Activated CD8-positive, alpha-beta T cell treated with anti-CD3 and anti-CD28 coated beads, Interleukin-2, amount 10 ng/mL, durations not matched to agents 7 days and 5 days (primary cell): Measurements from ENCODE around the gene ASTN2. TPM values are rescaled to one million over a fixed set of nuclear protein-coding genes. Genes with fewer than 3 reads are reported as not detected.

Experiments used
- ATAC-seq: fragments of 150-1000 bp; cut with Tn5 transposase; one replicate; pipeline ENCODE4 v1.10.0; 2021; ENCODE audit warnings: moderate library complexity
- CTCF ChIA-PET: fragments of 350-600 bp; sonication (Branson Sonifier 250); formaldehyde crosslinking; loops from one replicate; lab custom pipeline; 2021; ENCODE audit warnings: antibody characterized with exemption; lab: Charles Lee
- POLR2A ChIA-PET: fragments of 350-600 bp; sonication (Branson Sonifier 250); formaldehyde crosslinking; loops from one replicate; lab custom pipeline; 2021; ENCODE audit warnings: antibody characterized with exemption; lab: Charles Lee
- DNase-seq: peaks from one replicate; pipeline ENCODE4 v3.0.0-alpha.2; 2020
- H3K27ac Mint-ChIP-seq: one replicate; pipeline ENCODE4 v1.8.0; 2021; ENCODE audit warnings: mild to moderate bottlenecking, mixed read lengths
- H3K27me3 Mint-ChIP-seq: one replicate; pipeline ENCODE4 v1.8.0; 2021; ENCODE audit warnings: low read depth, mixed read lengths
- H3K36me3 Mint-ChIP-seq: one replicate; pipeline ENCODE4 v1.8.0; 2021; ENCODE audit warnings: low read depth, mixed read lengths
- H3K4me1 Mint-ChIP-seq: one replicate; pipeline ENCODE4 v1.8.0; 2021; ENCODE audit warnings: low read depth, mixed read lengths
- H3K4me3 Mint-ChIP-seq: one replicate; pipeline ENCODE4 v1.8.0; 2021; ENCODE audit warnings: mild to moderate bottlenecking, mixed read lengths
- H3K9me3 Mint-ChIP-seq: one replicate; pipeline ENCODE4 v1.8.0; 2022; ENCODE audit warnings: mixed read lengths; ENCODE audit not compliant: insufficient read depth
- total RNA-seq, 2 experiments: library from RNA; stranded (reverse); gene quantifications; one replicate each; pipeline ENCODE4 v1.2.3, GENCODE V29; 2021

The ASTN2 gene
- total RNA-seq, 2 experiments from 2014 or later: 4.7 to 4.9 TPM

- DNase-seq: peak; percentile 94
- ChIA-PET CTCF (interaction anchor here (1.0 to 1.3 kb wide), 4 partner anchors 12 to 1093 kb away, joined by 3 to 7 read pairs (median 4); no protein-coding TSS in a partner anchor), POLR2A (interaction anchor here (0.9 to 1.4 kb wide), 2 partner anchors 11 to 22 kb away, joined by 3 to 6 read pairs; no protein-coding TSS in a partner anchor)
- Mint-ChIP-seq H3K9me3 (peaks cover 12% of the 10 kb centered on the region), H3K4me3 (peak within 1 kb of the TSS; percentile 87), H3K4me1 (peaks cover 40% of the 10 kb centered on the region), H3K27ac (peak within 1 kb of the TSS; percentile 80), H3K27me3 (no peaks in the 10 kb centered on the region), H3K36me3 (peaks cover 10% of the 10 kb centered on the region)
- peak; percentile 100 for ATAC-seq
Measured at GRCh38 chr9:116687074-116687753, 727.6 kb downstream of the ASTN2 start, which contains the start of gene TRIM32. TRIM32 (plus strand) TSS chr9:116687305; CDS start chr9:116697743, 10,438 bp downstream.

- peaks cover 10% of the 10 kb centered on the region for H3K36me3 Mint-ChIP-seq
- ChIA-PET CTCF (interaction anchor here (1.0 to 1.3 kb wide), 4 partner anchors 12 to 1093 kb away, joined by 3 to 7 read pairs (median 4); no protein-coding TSS in a partner anchor), POLR2A (interaction anchor here (0.9 to 1.4 kb wide), 2 partner anchors 11 to 22 kb away, joined by 3 to 6 read pairs; no protein-coding TSS in a partner anchor)
- no peaks in the 10 kb centered on the region for H3K27me3 Mint-ChIP-seq
- no peak for DNase-seq
- peak overlapping the region; percentile 87 for H3K4me3 Mint-ChIP-seq
- peaks cover 12% of the 10 kb centered on the region for H3K9me3 Mint-ChIP-seq
- no peak for ATAC-seq
- H3K4me1 Mint-ChIP-seq: peaks cover 40% of the 10 kb centered on the region
- peak overlapping the region; percentile 80 for H3K27ac Mint-ChIP-seq
Measured at GRCh38 chr9:116686693-116687073, 728.2 kb downstream of the ASTN2 start.

- DNase-seq: no peak
- CTCF ChIA-PET: interaction anchor here (1.1 to 1.3 kb wide), 2 partner anchors 13 to 1092 kb away, joined by 3 to 7 read pairs; no protein-coding TSS in a partner anchor
- Mint-ChIP-seq H3K9me3 (peaks cover 12% of the 10 kb centered on the region), H3K4me1 (peaks cover 38% of the 10 kb centered on the region), H3K36me3 (peaks cover 10% of the 10 kb centered on the region), H3K27ac (peak overlapping the region; percentile 80), H3K4me3 (peak overlapping the region; percentile 87), H3K27me3 (no peaks in the 10 kb centered on the region)
- POLR2A ChIA-PET: interaction anchor here (1.4 kb wide), 1 partner anchor 12 kb away, joined by 6 read pairs; no protein-coding TSS in a partner anchor
- ATAC-seq: no peak
Measured at GRCh38 chr9:116686135-116686534, 728.7 kb downstream of the ASTN2 start.

- peaks cover 12% of the 10 kb centered on the region for H3K9me3 Mint-ChIP-seq
- ChIA-PET POLR2A (no interaction called here), CTCF (no interaction called here)
- H3K4me3 Mint-ChIP-seq: no peak overlapping the region
- H3K27ac Mint-ChIP-seq: no peak overlapping the region
- ATAC-seq (no peak), DNase-seq (no peak)
- peaks cover 8% of the 10 kb centered on the region for H3K36me3 Mint-ChIP-seq
- no peaks in the 10 kb centered on the region for H3K27me3 Mint-ChIP-seq
- H3K4me1 Mint-ChIP-seq: peaks cover 34% of the 10 kb centered on the region
Measured at GRCh38 chr9:116685166-116685565, 729.7 kb downstream of the ASTN2 start.

- H3K4me1 Mint-ChIP-seq: peaks cover 23% of the 10 kb centered on the region
- no peak overlapping the region for H3K27ac Mint-ChIP-seq
- no peaks in the 10 kb centered on the region for H3K27me3 Mint-ChIP-seq
- peaks cover 12% of the 10 kb centered on the region for H3K9me3 Mint-ChIP-seq
- POLR2A ChIA-PET: no interaction called here
- H3K4me3 Mint-ChIP-seq: no peak overlapping the region
- ATAC-seq: no peak
- no peak for DNase-seq
- CTCF ChIA-PET: no interaction called here
- peaks cover 8% of the 10 kb centered on the region for H3K36me3 Mint-ChIP-seq
Measured at GRCh38 chr9:116683535-116683934, 731.3 kb downstream of the ASTN2 start.

GRCh38 chr9:116674210-116674980 lies 740.5 kb downstream of the ASTN2 start:
- H3K27me3 Mint-ChIP-seq: no peaks in the 10 kb centered on the region
- H3K4me3 Mint-ChIP-seq: no peak overlapping the region
- no peak for ATAC-seq

GRCh38 chr9:116673375-116673774 lies 741.5 kb downstream of the ASTN2 start:
- Mint-ChIP-seq H3K27me3 (no peaks in the 10 kb centered on the region), H3K9me3 (peaks cover 4% of the 10 kb centered on the region), H3K4me1 (no peaks in the 10 kb centered on the region), H3K27ac (no peak overlapping the region), H3K36me3 (no peaks in the 10 kb centered on the region), H3K4me3 (no peak overlapping the region)
- POLR2A ChIA-PET: no interaction called here
- DNase-seq: no peak
- CTCF ChIA-PET: interaction anchor here (1.0 kb wide), 1 partner anchor 12 kb away, joined by 3 read pairs; no protein-coding TSS in a partner anchor
- ATAC-seq: no peak

More at GRCh38 chr9:116674210-116674980, 740.5 kb downstream of the ASTN2 start:
- no peak overlapping the region for H3K27ac Mint-ChIP-seq
- ChIA-PET CTCF (interaction anchor here (1.2 kb wide), 1 partner anchor 13 kb away, joined by 3 read pairs; the partner anchor contains the start of gene TRIM32), POLR2A (no interaction called here)
- no peaks in the 10 kb centered on the region for H3K36me3 Mint-ChIP-seq
- H3K4me1 Mint-ChIP-seq: no peaks in the 10 kb centered on the region
- peaks cover 4% of the 10 kb centered on the region for H3K9me3 Mint-ChIP-seq
- no peak for DNase-seq

GRCh38 chr9:116671605-116672004 lies 743.3 kb downstream of the ASTN2 start:
- Mint-ChIP-seq H3K27ac (no peak overlapping the region), H3K4me1 (no peaks in the 10 kb centered on the region), H3K27me3 (no peaks in the 10 kb centered on the region)

GRCh38 chr9:116668970-116669695 lies 745.7 kb downstream of the ASTN2 start:
- Mint-ChIP-seq H3K27ac (no peak overlapping the region), H3K4me1 (no peaks in the 10 kb centered on the region), H3K4me3 (no peak overlapping the region), H3K27me3 (no peaks in the 10 kb centered on the region), H3K9me3 (peaks cover 4% of the 10 kb centered on the region), H3K36me3 (no peaks in the 10 kb centered on the region)
- no peak for DNase-seq
- ATAC-seq: no peak
- POLR2A ChIA-PET: no interaction called here
- CTCF ChIA-PET: no interaction called here

More at GRCh38 chr9:116671605-116672004, 743.3 kb downstream of the ASTN2 start:
- DNase-seq (no peak), ATAC-seq (no peak)
- Mint-ChIP-seq H3K36me3 (no peaks in the 10 kb centered on the region), H3K4me3 (no peak overlapping the region), H3K9me3 (peaks cover 4% of the 10 kb centered on the region)
- ChIA-PET POLR2A (no interaction called here), CTCF (no interaction called here)

- ATAC-seq (no peak), DNase-seq (no peak)
- Mint-ChIP-seq H3K4me3 (no peak overlapping the region), H3K27me3 (no peaks in the 10 kb centered on the region), H3K4me1 (no peaks in the 10 kb centered on the region), H3K36me3 (no peaks in the 10 kb centered on the region), H3K9me3 (no peaks in the 10 kb centered on the region), H3K27ac (no peak overlapping the region)
- POLR2A ChIA-PET: no interaction called here
- CTCF ChIA-PET: interaction anchor here (1.4 kb wide), 1 partner anchor 13 kb away, joined by 4 read pairs; no protein-coding TSS in a partner anchor
Measured at GRCh38 chr9:116663581-116663980, 751.3 kb downstream of the ASTN2 start.

- POLR2A ChIA-PET: no interaction called here
- Mint-ChIP-seq H3K27ac (no peak overlapping the region), H3K27me3 (no peaks in the 10 kb centered on the region), H3K4me3 (no peak overlapping the region), H3K9me3 (no peaks in the 10 kb centered on the region), H3K36me3 (no peaks in the 10 kb centered on the region), H3K4me1 (no peaks in the 10 kb centered on the region)
- DNase-seq (no peak), ATAC-seq (no peak)
- CTCF ChIA-PET: interaction anchor here (1.4 kb wide), 1 partner anchor 14 kb away, joined by 4 read pairs; no protein-coding TSS in a partner anchor
Measured at GRCh38 chr9:116662646-116663310, 752.1 kb downstream of the ASTN2 start.
